DMS53 treated with DMSO at 0.1 percent for 48 hours (cell line): ENCODE results near the gene CHMP2A.

ENCODE experiments used
- DNase-seq: peaks from one replicate; lab custom pipeline; 2025; ENCODE audit not compliant: unreplicated experiment; lab: John Stamatoyannopoulos, UW

Gene CHMP2A

GRCh38 chr19:58570770-58571574 lies 16.1 kb upstream of the CHMP2A start:
- DNase-seq, result no peak

- DNase-seq, result no peak
Measured at GRCh38 chr19:58569943-58570670, 15.2 kb upstream of the CHMP2A start.

GRCh38 chr19:58569191-58569942 lies 14.5 kb upstream of the CHMP2A start:
- DNase-seq, result no peak

GRCh38 chr19:58568453-58569130 lies 13.7 kb upstream of the CHMP2A start:
- DNase-seq, result no peak

- DNase-seq, result no peak
Measured at GRCh38 chr19:58566989-58567388, 12.1 kb upstream of the CHMP2A start.

GRCh38 chr19:58563823-58564222 lies 8.9 kb upstream of the CHMP2A start:
- DNase-seq, result no peak

- DNase-seq, result no peak
Measured at GRCh38 chr19:58563034-58563573, 8.2 kb upstream of the CHMP2A start.

- DNase-seq, result no peak
Measured at GRCh38 chr19:58562122-58563033, 7.5 kb upstream of the CHMP2A start.

- DNase-seq, result no peak
Measured at GRCh38 chr19:58561373-58562121, 6.6 kb upstream of the CHMP2A start.

- DNase-seq, result no peak
Measured at GRCh38 chr19:58560921-58561320, 6.0 kb upstream of the CHMP2A start.

- DNase-seq, result no peak
Measured at GRCh38 chr19:58560007-58560887, 5.3 kb upstream of the CHMP2A start.

- no peak for DNase-seq
Measured at GRCh38 chr19:58559275-58560006, 4.5 kb upstream of the CHMP2A start.

- no peak for DNase-seq
Measured at GRCh38 chr19:58558623-58559274, 3.8 kb upstream of the CHMP2A start.

GRCh38 chr19:58558066-58558622 lies 3.2 kb upstream of the CHMP2A start, which contains the start of gene UBE2M:
UBE2M (minus strand) TSS chr19:58558611; CDS start chr19:58558381, 230 bp downstream.
- no peak for DNase-seq

- no peak for DNase-seq
Measured at GRCh38 chr19:58557221-58558065, 2.5 kb upstream of the CHMP2A start.
